SU-DHL-6 (cell line): ENCODE data around the gene EMILIN2.

Source experiments
- H2AFZ ChIP-seq: fragments of 200-600 bp; sonication (generic); 2 replicates; pipeline ENCODE4 v1.6.1; 2014; ENCODE audit warnings: low read depth, mild to moderate bottlenecking, moderate library complexity, mixed read lengths, antibody characterized with exemption, low read length; ENCODE audit not compliant: severe bottlenecking
- H3F3A ChIP-seq: fragments of 200-600 bp; shearing (Covaris generic); 2 replicates; pipeline ENCODE4 v1.6.0; 2016; ENCODE audit warnings: antibody characterized with exemption, mild to moderate bottlenecking; ENCODE audit not compliant: insufficient read depth
- H3K27ac ChIP-seq: fragments of 200-600 bp; sonication (generic); 2 replicates; pipeline ENCODE4 v1.5.1; 2016; ENCODE audit warnings: low read depth, mild to moderate bottlenecking, low read length, moderate library complexity, mixed read lengths
- H3K27me3 ChIP-seq: fragments of 200-600 bp; sonication (generic), shearing (Covaris generic); 2 replicates; pipeline ENCODE4 v1.6.0; 2014; ENCODE audit warnings: mild to moderate bottlenecking, low read length
- H3K36me3 ChIP-seq: fragments of 200-600 bp; sonication (generic); 2 replicates; pipeline ENCODE4 v1.6.1; 2014; ENCODE audit warnings: mild to moderate bottlenecking, low read length, mixed read lengths
- H3K4me2 ChIP-seq: fragments of 300-600, 200-600 bp; shearing (Covaris generic), sonication (generic); 2 replicates; pipeline ENCODE4 v1.6.0; 2014; ENCODE audit warnings: low read length, low read depth, mild to moderate bottlenecking; ENCODE audit not compliant: poor library complexity, severe bottlenecking
- H3K4me3 ChIP-seq: fragments of 200-600 bp; sonication (generic); 2 replicates; pipeline ENCODE4 v1.5.1; 2014; ENCODE audit warnings: antibody characterized with exemption, low read length, mild to moderate bottlenecking, mixed read lengths; ENCODE audit not compliant: insufficient read depth, poor library complexity, severe bottlenecking
- H3K79me2 ChIP-seq: fragments of 200-600 bp; sonication (generic); 2 replicates; pipeline ENCODE4 v1.6.1; 2014; ENCODE audit warnings: mild to moderate bottlenecking, low read length, moderate library complexity; ENCODE audit not compliant: insufficient read depth
- H3K9ac ChIP-seq: fragments of 200-600 bp; sonication (generic); 2 replicates; pipeline ENCODE4 v1.7.0; 2014; ENCODE audit warnings: mild to moderate bottlenecking, low read length
- H3K9me2 ChIP-seq: fragments of 200-600 bp; sonication (generic); replicated peaks from 2 replicates; pipeline ENCODE4 v1.6.1; 2014; ENCODE audit warnings: low read length; ENCODE audit not compliant: insufficient read depth
- H3K9me3 ChIP-seq: fragments of 200-600 bp; sonication (generic); 2 replicates; pipeline ENCODE4 v1.6.1; 2014; ENCODE audit warnings: low read length, mixed read lengths; ENCODE audit not compliant: insufficient read depth
- H4K20me1 ChIP-seq: fragments of 200-600 bp; sonication (generic); 2 replicates; pipeline ENCODE4 v1.6.1; 2014; ENCODE audit warnings: low read depth, mild to moderate bottlenecking, antibody characterized with exemption, low read length, moderate library complexity, mixed read lengths
- EZH2phosphoT487 ChIP-seq: fragments of 200-600 bp; sonication (generic), shearing (Covaris generic); conservative IDR thresholded peaks from 2 replicates; pipeline ENCODE4 v1.6.1; 2018; ENCODE audit warnings: mild to moderate bottlenecking, antibody characterized with exemption, low read length, moderate library complexity, mixed read lengths
- TF ChIP-seq, protein P1 (sequence below): fragments of 200-600 bp; sonication (generic); IDR thresholded peaks from one replicate; pipeline ENCODE4 v1.5.1; 2017; ENCODE audit warnings: antibody characterized with exemption, mild to moderate bottlenecking, low read length, moderate library complexity; ENCODE audit not compliant: insufficient read depth, poor library complexity, severe bottlenecking

The EMILIN2 gene

DNA sequence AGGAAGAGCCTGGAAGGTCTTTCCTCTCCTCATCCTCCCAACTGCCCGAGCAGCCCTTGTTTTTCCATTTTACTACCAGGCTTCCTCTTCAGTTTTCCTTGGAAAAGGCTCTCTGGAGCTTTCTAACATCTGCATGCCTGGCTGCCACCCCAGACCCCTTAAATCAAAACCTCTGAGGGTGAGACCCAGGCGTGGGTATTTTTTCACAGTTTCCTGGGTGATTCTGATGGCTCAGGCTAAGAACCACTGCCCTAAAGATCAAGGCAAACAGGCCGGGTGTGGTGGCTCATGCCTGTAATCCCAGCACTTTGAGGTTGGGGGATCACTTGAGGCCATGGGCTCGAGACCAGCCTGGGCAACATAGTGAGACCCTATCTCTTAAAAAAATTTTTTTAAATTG, 35.4 kb downstream of the EMILIN2 start:
- Histone ChIP-seq H3K4me2 (no peak overlapping the region), H3K9ac (no peak overlapping the region), H4K20me1 (no peaks in the 10 kb centered on the region), H3K9me3 (no peaks in the 10 kb centered on the region), H3K27ac (no peak overlapping the region), H3K36me3 (no peaks in the 10 kb centered on the region), H3K79me2 (no peaks in the 10 kb centered on the region), H3F3A (no peaks in the 10 kb centered on the region), H3K4me3 (no peak overlapping the region), H2AFZ (no peak overlapping the region), H3K9me2 (no peaks in the 10 kb centered on the region), H3K27me3 (no peaks in the 10 kb centered on the region)
- TF ChIP-seq, protein P1, sequence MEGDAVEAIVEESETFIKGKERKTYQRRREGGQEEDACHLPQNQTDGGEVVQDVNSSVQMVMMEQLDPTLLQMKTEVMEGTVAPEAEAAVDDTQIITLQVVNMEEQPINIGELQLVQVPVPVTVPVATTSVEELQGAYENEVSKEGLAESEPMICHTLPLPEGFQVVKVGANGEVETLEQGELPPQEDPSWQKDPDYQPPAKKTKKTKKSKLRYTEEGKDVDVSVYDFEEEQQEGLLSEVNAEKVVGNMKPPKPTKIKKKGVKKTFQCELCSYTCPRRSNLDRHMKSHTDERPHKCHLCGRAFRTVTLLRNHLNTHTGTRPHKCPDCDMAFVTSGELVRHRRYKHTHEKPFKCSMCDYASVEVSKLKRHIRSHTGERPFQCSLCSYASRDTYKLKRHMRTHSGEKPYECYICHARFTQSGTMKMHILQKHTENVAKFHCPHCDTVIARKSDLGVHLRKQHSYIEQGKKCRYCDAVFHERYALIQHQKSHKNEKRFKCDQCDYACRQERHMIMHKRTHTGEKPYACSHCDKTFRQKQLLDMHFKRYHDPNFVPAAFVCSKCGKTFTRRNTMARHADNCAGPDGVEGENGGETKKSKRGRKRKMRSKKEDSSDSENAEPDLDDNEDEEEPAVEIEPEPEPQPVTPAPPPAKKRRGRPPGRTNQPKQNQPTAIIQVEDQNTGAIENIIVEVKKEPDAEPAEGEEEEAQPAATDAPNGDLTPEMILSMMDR: no peak
- no peak for TF ChIP-seq EZH2phosphoT487

DNA sequence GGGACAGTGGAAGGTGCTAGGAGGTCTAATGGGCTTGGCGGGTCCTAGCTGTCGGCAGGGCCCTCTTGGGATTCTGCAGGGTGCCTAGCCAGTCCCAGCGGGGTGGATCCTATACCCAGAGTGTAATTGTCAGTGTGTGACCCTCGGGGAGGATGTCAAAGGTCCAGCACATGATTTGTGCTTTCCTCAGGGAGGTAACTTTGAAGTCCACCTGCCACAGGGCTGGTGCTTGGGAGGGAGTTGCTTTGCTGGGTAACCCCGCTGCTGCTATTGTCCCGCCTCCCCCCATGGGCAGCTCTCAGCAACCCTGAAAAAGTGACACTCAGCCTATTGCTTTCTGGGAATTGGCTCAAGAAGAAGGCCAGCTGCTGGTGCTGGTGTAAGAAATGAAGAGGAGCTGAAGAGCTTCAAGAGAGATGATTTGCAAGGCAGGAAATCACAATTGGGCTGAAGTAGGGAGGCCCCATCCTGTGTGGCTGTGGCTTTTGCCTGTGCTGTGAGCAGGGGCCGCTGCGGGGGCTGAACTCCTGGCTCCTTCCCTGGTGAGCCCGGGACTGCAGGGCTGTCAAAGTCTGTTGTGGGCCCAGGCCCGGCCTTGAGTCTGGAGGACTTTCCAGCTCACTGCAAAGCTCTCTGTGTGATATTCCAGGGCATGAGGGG, 36.4 kb downstream of the EMILIN2 start:
- H3K4me3 ChIP-seq: no peak overlapping the region
- no peaks in the 10 kb centered on the region for H3K79me2 ChIP-seq

DNA sequence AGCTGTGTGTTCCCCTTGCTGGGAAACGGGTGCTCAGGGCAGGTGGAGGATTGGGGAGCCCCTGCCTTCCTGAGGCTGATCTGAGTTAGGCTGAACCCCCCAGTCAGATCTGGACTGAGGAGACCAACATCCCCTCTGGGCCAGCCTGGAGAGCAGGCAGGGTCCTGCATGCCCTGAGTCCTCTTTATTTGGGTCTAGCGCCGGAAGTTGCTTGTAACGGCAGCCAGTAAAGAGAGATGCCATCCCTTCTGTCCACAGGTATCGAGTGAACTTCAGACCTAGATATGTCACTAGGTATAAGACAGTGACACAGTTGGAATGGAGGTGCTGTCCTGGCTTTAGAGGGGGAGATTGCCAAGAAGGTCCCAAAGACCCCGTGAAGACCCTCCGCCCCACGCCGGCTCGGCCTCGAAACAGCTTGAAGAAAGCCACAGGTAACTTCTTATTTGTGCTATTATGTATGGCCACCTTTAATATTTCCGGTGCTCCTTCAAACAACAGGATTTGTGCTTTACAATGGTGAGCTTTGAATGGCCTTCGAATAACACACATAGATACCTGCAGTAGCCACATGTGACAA, 38.0 kb downstream of the EMILIN2 start:
- Histone ChIP-seq H2AFZ (no peak overlapping the region), H3K36me3 (no peaks in the 10 kb centered on the region), H3F3A (no peaks in the 10 kb centered on the region), H3K9me2 (no peaks in the 10 kb centered on the region), H3K79me2 (no peaks in the 10 kb centered on the region), H4K20me1 (no peaks in the 10 kb centered on the region), H3K9ac (no peak overlapping the region), H3K27me3 (no peaks in the 10 kb centered on the region), H3K27ac (no peak overlapping the region), H3K4me3 (no peak overlapping the region), H3K4me2 (no peak overlapping the region), H3K9me3 (no peaks in the 10 kb centered on the region)
- TF ChIP-seq EZH2phosphoT487: no peak
- TF ChIP-seq, protein P1: no peak

More for the DNA sequence above, 36.4 kb downstream of the EMILIN2 start:
- no peak overlapping the region for H3K4me2 ChIP-seq
- no peaks in the 10 kb centered on the region for H3K9me3 ChIP-seq
- no peaks in the 10 kb centered on the region for H4K20me1 ChIP-seq
- no peak overlapping the region for H3K9ac ChIP-seq
- H3K27ac ChIP-seq: no peak overlapping the region
- H2AFZ ChIP-seq: no peak overlapping the region
- no peaks in the 10 kb centered on the region for H3K9me2 ChIP-seq
- H3F3A ChIP-seq: no peaks in the 10 kb centered on the region
- H3K36me3 ChIP-seq: no peaks in the 10 kb centered on the region
- TF ChIP-seq, protein P1: no peak
- TF ChIP-seq EZH2phosphoT487: no peak
- H3K27me3 ChIP-seq: no peaks in the 10 kb centered on the region
